A172 (cell line): ENCODE data around the gene APOA5. TPM values are rescaled to one million over a fixed set of nuclear protein-coding genes. Genes with fewer than 3 reads are reported as not detected.
A peak's percentile ranks its signal among the peaks of the same experiment; 100 is the strongest.
"Not testable (repeated sequence)": the region's sequence is repeated elsewhere in the genome, so short reads cannot be mapped to it uniquely, and the experiment has no call there.

Experiments used
- DNase-seq: peaks from one replicate; pipeline ENCODE4 v3.0.0-alpha.2; 2015; ENCODE audit warnings: low spot score
- total RNA-seq: library from RNA; depleted of rRNA; stranded (reverse); fragments of >200 nt; shearing (Covaris generic); gene quantifications from 2 replicates; pipeline ENCODE4 v1.2.3, GENCODE V29; 2014; rRNA removed

Gene APOA5
- total RNA-seq, 1 experiment from 2014 or later: not detected

DNA sequence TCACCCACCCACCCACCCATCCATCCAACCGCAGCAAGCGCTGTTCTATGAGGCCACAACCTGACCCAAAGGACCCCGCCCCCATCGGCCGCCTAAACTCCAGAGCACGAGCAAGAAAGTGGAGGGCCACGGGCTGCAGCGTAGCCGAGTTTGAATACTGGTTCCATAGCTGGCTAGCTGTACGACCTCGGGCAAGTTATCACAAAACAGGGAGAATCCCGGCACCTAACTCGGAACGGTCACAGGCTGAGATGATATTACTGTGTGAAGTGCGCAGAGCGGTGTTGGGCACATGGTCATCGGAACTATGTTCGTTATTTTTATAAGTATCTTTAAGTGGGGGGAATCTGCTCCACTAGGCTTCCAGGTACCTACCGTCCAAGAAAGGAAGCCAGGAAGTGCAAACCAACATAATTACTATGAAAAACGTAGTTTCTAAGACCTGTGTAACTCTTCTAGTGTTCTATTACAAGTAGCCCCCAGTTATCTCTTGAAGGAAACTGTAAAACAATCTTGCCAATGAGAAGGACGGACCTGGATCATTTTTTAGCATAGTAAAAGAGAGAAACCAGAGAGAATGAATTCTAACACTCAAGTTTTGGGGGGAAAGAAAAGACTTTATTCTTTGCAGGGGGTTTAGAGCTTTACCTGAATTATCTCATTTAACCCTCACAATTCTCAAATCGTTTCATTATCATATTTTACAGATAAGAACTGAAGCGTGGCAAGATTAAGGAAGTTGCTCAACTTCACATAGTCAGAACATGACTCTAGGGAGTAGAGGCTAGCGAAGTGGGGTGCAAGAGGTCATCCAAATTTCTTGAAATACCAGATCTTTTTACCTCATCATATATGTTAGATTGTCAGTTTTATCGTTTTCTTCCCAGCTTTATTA, 18.2 kb downstream of the APOA5 start:
- no peak for DNase-seq

DNA sequence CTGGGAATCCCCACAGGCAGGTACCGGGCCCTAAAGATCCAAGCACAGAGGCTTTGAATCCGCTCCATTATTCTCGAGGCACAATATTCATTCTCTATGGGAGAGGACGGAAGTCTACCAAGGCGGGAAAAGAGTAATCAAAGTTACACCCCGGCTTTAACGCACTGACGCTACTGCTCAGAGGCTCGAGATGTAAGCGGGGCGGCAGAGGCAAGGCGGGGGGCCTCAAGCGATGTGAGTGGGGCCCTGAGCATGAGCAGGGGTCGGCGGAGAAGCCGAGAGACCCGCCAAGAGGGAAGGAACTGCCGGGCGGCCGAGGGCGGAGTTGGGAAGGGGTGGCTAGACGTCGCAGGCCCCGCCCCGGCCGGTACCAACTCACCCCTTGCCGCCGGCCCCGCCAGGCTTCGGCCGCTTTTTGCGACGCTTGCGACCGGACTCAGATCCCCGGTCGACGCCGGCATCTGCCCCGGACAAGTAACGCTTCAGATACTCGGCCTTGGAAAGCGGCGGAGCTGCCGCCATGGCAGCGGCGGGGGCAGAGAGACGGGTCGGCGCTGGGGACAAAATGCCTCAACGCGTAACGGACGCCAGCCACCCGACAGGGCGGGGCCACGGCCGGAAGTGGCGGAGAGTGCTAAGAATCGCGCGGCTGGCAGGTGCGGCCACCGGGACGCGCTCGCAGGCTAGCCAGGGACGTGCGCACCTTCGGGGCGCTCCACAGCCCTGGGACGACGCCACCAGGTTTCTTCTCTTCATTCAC, 19.1 kb downstream of the APOA5 start, which contains the start of gene BUD13:
Gene BUD13 (minus strand): TSS at position 545 of the 760 bp plus-strand sequence. CDS start 23 bp downstream, at position 522.
- peak; percentile 64 for DNase-seq

DNA sequence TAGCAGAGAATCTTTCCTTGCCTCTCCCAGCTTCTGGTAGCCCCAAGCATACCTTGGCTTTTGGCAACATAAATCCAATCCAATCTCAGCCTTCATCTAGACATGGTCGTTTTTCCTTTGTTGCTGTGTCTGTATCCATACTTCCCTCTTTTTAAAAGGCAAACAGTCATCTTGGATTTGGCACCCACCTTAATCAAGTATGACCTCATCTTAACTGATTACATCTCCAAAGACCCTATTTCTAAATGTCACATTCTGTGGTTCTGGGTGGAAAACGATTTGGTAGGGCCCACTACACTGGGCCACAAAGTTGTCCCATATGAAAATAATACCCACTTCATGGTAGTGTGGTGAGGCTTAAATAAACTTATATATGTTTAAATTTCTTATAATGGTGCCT, 19.7 kb downstream of the APOA5 start:
- no peak for DNase-seq

DNA sequence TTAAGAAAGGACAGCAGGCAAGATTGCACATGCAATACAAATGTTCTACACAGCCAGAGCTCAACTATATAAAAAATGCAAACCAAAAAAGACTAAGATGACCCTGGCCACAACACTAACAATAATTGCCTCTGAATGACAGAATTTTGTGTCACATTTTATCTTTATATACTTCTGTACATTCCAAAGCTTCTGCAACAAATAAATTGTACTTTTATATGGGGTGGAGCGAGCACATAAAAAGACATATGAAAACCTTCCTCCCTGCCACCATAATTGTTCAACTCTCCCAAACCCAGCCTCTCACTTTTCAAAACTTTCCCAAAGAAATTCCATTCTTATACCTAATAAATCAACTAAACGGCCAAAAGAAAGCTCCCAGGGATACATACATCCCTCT, 29.5 kb downstream of the APOA5 start:
- no peak for DNase-seq

DNA sequence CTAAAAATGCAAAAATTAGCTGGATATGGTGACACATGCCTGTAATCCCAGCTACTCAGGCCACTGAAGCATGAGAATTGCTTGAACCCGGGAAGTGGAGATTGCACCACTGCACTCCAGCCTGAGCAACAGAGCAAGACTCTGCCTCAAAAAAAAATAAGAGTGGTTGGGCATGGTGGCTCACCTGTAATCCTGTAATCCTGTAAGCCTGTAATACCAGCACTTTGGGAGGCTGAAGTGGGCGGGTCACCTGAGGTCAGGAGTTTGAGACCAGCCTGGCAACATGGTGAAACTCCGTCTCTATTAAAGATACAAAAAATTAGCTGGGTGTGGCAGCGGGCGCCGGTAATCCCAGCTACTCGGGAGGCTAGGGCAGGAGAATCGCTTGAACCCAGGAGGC, 35.6 kb downstream of the APOA5 start:
- DNase-seq: not testable (repeated sequence)

DNA sequence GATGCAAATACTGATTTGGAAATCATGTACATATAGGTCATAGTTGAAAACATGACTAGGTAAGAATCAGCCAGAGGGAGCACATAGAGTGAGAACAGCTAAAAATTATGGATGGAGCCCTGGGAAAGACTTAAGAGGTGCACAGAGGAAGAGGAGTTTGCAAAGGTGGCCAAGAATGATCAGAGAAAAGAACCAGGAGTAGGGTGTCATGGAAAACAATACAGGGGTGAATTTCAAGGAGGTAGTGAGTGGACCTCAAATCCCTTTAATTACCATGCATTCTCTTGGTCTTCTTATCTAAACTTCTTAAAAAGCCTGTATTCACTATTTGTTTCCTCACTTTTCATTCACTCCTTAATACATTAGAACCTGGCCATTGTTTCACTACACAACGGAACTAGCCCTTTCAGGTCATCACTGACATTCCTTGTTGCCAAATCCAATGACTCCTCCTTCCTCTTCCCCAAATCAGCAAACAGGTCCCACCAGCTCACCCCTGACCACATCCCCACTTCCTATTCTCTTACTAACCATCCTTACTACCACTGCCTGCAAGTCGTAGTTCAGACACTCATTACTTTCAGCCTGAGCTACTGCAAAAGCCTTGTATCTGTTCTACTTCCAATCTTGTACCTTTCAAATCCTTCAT, 41.5 kb downstream of the APOA5 start:
- no peak for DNase-seq

DNA sequence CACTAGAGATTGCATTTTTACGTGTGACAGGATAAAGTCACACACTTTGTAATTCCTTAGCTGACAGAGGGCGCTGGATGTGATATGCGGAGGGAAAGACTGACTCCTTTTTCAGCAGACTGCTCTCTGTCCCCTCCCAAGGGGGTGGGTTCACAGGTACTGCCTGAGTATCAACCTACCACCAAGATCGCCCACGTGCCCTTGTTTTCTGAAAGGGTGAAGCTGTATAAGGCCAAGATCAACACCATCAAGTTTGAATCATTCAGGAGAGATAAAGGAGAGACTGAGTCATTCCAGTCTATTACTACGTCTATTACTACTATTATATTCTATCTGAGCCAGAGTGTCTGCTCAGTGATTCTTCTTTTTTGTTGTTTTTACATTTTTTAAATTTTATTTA, 49.6 kb downstream of the APOA5 start:
- no peak for DNase-seq

DNA sequence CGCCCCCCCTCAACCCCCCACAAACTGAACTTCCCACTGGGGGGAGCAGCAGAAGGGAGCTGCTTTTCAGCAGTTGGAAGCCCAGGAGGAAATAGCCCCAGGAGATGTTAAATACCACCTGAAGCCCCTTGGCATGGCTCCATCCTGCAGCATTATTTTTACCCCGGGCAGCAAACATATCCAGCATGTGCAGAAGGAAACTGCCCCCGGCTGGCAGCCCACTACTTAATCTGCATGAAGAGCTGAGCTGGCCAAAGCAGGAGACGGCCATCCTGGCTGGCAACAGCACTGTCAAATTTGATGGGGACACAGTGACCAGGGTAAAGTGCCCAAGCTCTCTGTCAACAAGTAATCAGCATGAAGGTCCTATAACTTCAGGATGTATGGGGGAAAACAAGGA, 50.9 kb downstream of the APOA5 start:
- DNase-seq: no peak

Other genes with a start within 250 kb of the APOA5 start
- gene BUD13, start 18.9 kb downstream of the APOA5 start, total RNA-seq: 13.8 and 17.1 TPM in 2 replicates
- 36.6 and 44.7 TPM in 2 replicates for gene ZPR1, start 3.9 kb downstream of the APOA5 start, total RNA-seq
- gene APOA4, start 31.4 kb upstream of the APOA5 start, total RNA-seq: not detected in 2 replicates
- gene APOC3, start 38.0 kb upstream of the APOA5 start, total RNA-seq: not detected in 2 replicates
- gene APOA1, start 45.7 kb upstream of the APOA5 start, total RNA-seq: not detected in 2 replicates